IMR-90 (cell line): ENCODE measurements around the gene CYP17A1. TPM values are rescaled to one million over a fixed set of nuclear protein-coding genes. Genes with fewer than 3 reads are reported as not detected.

ENCODE experiments used
- ATAC-seq: fragments of 200-7000 bp; cut with Tn5 transposase; 2 replicates; pipeline ENCODE4 v1.9.1; 2020; ENCODE audit warnings: low read depth, mild to moderate bottlenecking, moderate library complexity
- BruUV-seq: library from RNA; stranded (reverse); fragments of 400-500 nt; replicated peaks from 2 replicates; lab custom pipeline; 2021; lab: Mats Ljungman, UMichigan
- CTCF ChIA-PET: fragments of 300-600 bp; formaldehyde crosslinking; extraction: SDS; loops from one replicate; lab custom pipeline; 2021; ENCODE audit warnings: antibody characterized with exemption; lab: Yijun Ruan, JAX
- POLR2A ChIA-PET: fragments of 300-600 bp; sonication (Branson Sonifier 250); formaldehyde crosslinking; loops from one replicate; lab custom pipeline; 2022; ENCODE audit warnings: antibody characterized with exemption; ENCODE audit not compliant: unreplicated experiment; lab: Charles Lee
- DNase-seq: peaks from one replicate; pipeline ENCODE4 v3.0.0; 2013
- H2AFZ ChIP-seq: replicated peaks from 2 replicates; pipeline ENCODE3; 2013; ENCODE audit warnings: low read length, mild to moderate bottlenecking; ENCODE audit not compliant: poor library complexity
- H2AK5ac ChIP-seq: 2 replicates; pipeline ENCODE4 v1.6.1; 2013; ENCODE audit warnings: low read depth, low read length, inconsistent platforms
- H2AK9ac ChIP-seq: replicated peaks from 2 replicates; pipeline ENCODE3; 2013; ENCODE audit warnings: mild to moderate bottlenecking, low read depth, low read length, moderate library complexity; ENCODE audit not compliant: poor library complexity
- H2BK120ac ChIP-seq: 2 replicates; pipeline ENCODE4 v1.6.1; 2013; ENCODE audit warnings: low read depth, low read length, inconsistent platforms
- H2BK15ac ChIP-seq: 3 replicates; pipeline ENCODE4 v1.6.1; 2013; ENCODE audit warnings: low read depth, low read length, inconsistent platforms
- H2BK20ac ChIP-seq: 2 replicates; pipeline ENCODE4 v1.6.1; 2013; ENCODE audit warnings: low read depth, mild to moderate bottlenecking, inconsistent platforms, low read length, moderate library complexity
- H2BK5ac ChIP-seq: 2 replicates; pipeline ENCODE4 v1.6.1; 2013; ENCODE audit warnings: mild to moderate bottlenecking, low read depth, low read length, inconsistent platforms; ENCODE audit not compliant: poor library complexity, severe bottlenecking
- H3K14ac ChIP-seq: replicated peaks from 2 replicates; pipeline ENCODE4 v1.6.1; 2013; ENCODE audit warnings: low read depth, low read length, inconsistent platforms
- H3K18ac ChIP-seq: 2 replicates; pipeline ENCODE4 v1.6.1; 2013; ENCODE audit warnings: low read depth, low read length, control low read depth
- H3K23ac ChIP-seq: 2 replicates; pipeline ENCODE4 v1.6.1; 2013; ENCODE audit warnings: low read depth, low read length, inconsistent platforms
- H3K27ac ChIP-seq: 2 replicates; pipeline ENCODE4 v1.5.1; 2013; ENCODE audit warnings: mild to moderate bottlenecking, control low read depth, low read length; ENCODE audit not compliant: insufficient read depth
- H3K27me3 ChIP-seq: 2 replicates; pipeline ENCODE4 v1.6.1; 2013; ENCODE audit warnings: low read length; ENCODE audit not compliant: control insufficient read depth, insufficient read depth
- H3K36me3 ChIP-seq: 2 replicates; pipeline ENCODE4 v1.6.1; 2013; ENCODE audit warnings: low read length, mixed read lengths; ENCODE audit not compliant: control insufficient read depth, insufficient read depth
- H3K4ac ChIP-seq: 2 replicates; pipeline ENCODE4 v1.6.1; 2013; ENCODE audit warnings: low read depth, low read length, inconsistent platforms
- H3K4me1 ChIP-seq: 2 replicates; pipeline ENCODE4 v1.6.1; 2013; ENCODE audit warnings: low read length, mixed read lengths; ENCODE audit not compliant: control insufficient read depth, insufficient read depth
- H3K4me2 ChIP-seq: 2 replicates; pipeline ENCODE4 v1.6.1; 2013; ENCODE audit warnings: low read depth, mild to moderate bottlenecking, control low read depth, low read length, moderate library complexity
- H3K4me3 ChIP-seq: 2 replicates; pipeline ENCODE4 v1.5.1; 2013; ENCODE audit warnings: low read depth, mild to moderate bottlenecking, control low read depth, low read length, moderate library complexity; ENCODE audit not compliant: insufficient read depth
- H3K56ac ChIP-seq: 2 replicates; pipeline ENCODE4 v1.6.1; 2013; ENCODE audit warnings: low read length, inconsistent platforms; ENCODE audit not compliant: insufficient read depth; ENCODE audit errors: extremely low read depth
- H3K79me1 ChIP-seq, 2 experiments: 2 replicates each; pipeline ENCODE4 v1.6.1; 2013; ENCODE audit warnings: low read length in 2 of 2, inconsistent platforms in 1 of 2, low read depth in 1 of 2
- H3K9ac ChIP-seq: 2 replicates; pipeline ENCODE4 v1.6.1; 2013; ENCODE audit warnings: low read depth, low read length, control low read depth
- H3K9me1 ChIP-seq: 2 replicates; pipeline ENCODE4 v1.6.1; 2013; ENCODE audit warnings: low read length, inconsistent platforms; ENCODE audit not compliant: insufficient read depth
- H3K9me3 ChIP-seq: 2 replicates; pipeline ENCODE4 v1.6.1; 2013; ENCODE audit warnings: low read length; ENCODE audit not compliant: control insufficient read depth, insufficient read depth
- H4K20me1 ChIP-seq: 2 replicates; pipeline ENCODE4 v1.6.1; 2013; ENCODE audit warnings: low read length, inconsistent platforms; ENCODE audit not compliant: insufficient read depth
- H4K5ac ChIP-seq: 2 replicates; pipeline ENCODE4 v1.6.1; 2013; ENCODE audit warnings: mild to moderate bottlenecking, low read depth, low read length, control low read depth
- H4K8ac ChIP-seq, 2 experiments: 2 replicates each; pipeline ENCODE4 v1.6.1; 2013; ENCODE audit warnings: low read depth in 2 of 2, low read length in 2 of 2, control low read depth in 1 of 2, inconsistent platforms in 1 of 2
- H4K91ac ChIP-seq: 2 replicates; pipeline ENCODE4 v1.6.1; 2013; ENCODE audit warnings: low read depth, low read length, inconsistent platforms; ENCODE audit not compliant: insufficient read depth
- BHLHE40 ChIP-seq: fragments of 150-350 bp; IDR thresholded peaks from 2 replicates; pipeline ENCODE4 v1.6.1; 2016; ENCODE audit warnings: mild to moderate bottlenecking, low read depth, low read length
- CEBPB ChIP-seq: IDR thresholded peaks from 2 replicates; pipeline ENCODE4 v1.6.1; 2012; ENCODE audit warnings: low read depth, low read length, improper control_type of control experiment
- CTCF ChIP-seq: conservative IDR thresholded peaks from 2 replicates; pipeline ENCODE4 v1.5.1; 2012; ENCODE audit warnings: mild to moderate bottlenecking, low read depth, low read length, improper control_type of control experiment
- ELK1 ChIP-seq: fragments of 150-350 bp; IDR thresholded peaks from 2 replicates; pipeline ENCODE4 v1.6.1; 2016; ENCODE audit warnings: low read depth, mild to moderate bottlenecking, low read length, moderate library complexity, borderline replicate concordance
- MAFK ChIP-seq: IDR thresholded peaks from 2 replicates; pipeline ENCODE4 v1.6.1; 2012; ENCODE audit warnings: low read depth, low read length, improper control_type of control experiment
- MXI1 ChIP-seq: IDR thresholded peaks from 2 replicates; pipeline ENCODE4 v1.6.1; 2012; ENCODE audit warnings: low read depth, mild to moderate bottlenecking, low read length, moderate library complexity, borderline replicate concordance
- NFE2L2 ChIP-seq: fragments of 150-350 bp; IDR thresholded peaks from 2 replicates; pipeline ENCODE4 v1.6.1; 2016; ENCODE audit warnings: low read depth, mild to moderate bottlenecking, low read length
- RAD21 ChIP-seq: IDR thresholded peaks from 2 replicates; pipeline ENCODE4 v1.6.1; 2012; ENCODE audit warnings: low read length, improper control_type of control experiment
- SMC3 ChIP-seq: fragments of 150-350 bp; IDR thresholded peaks from 2 replicates; pipeline ENCODE4 v1.6.1; 2016; ENCODE audit warnings: low read depth, mild to moderate bottlenecking, antibody characterized with exemption, low read length, moderate library complexity
- USF2 ChIP-seq: fragments of 150-350 bp; IDR thresholded peaks from 2 replicates; pipeline ENCODE4 v1.6.1; 2017; ENCODE audit warnings: mild to moderate bottlenecking, antibody characterized with exemption, low read length, low read depth
- WGBS, 2 experiments: methylation state at CpG; one replicate each; pipeline versions ENCODE4 v1.1.5 to v1.1.7; 2013; ENCODE audit warnings: missing lambda C conversion rate in 2 of 2; ENCODE audit not compliant: insufficient read length in 1 of 2; ENCODE audit errors: extremely low coverage in 2 of 2; 5-methylcytosine and 5-hydroxymethylcytosine counted together
- dilution Hi-C: fragments of 300-500 bp; cut with HindIII; formaldehyde crosslinking; loops from one replicate; pipeline ENCODE4 v1.14.3; 2018; ENCODE audit warnings: low sequenced_read_pairs; ENCODE audit not compliant: unreplicated experiment
- in situ Hi-C: fragments of 300-500 bp; cut with MboI; formaldehyde crosslinking; loops from 3 replicates; pipeline ENCODE4 v1.14.3; 2019; ENCODE audit warnings: low sequenced_read_pairs, inconsistent platforms, mixed read lengths
- intact Hi-C: fragments of 100-400 bp; cut with micrococcal nuclease; formaldehyde crosslinking; loops from 2 replicates; pipeline ENCODE4 v1.10.0; 2022
- polyA plus RNA-seq, 3 experiments: library from polyadenylated mRNA; depleted of rRNA; stranded (reverse); fragments of >200 nt; gene quantifications; 2 replicates each; pipeline ENCODE4 v1.2.3, GENCODE V29; 2012; ENCODE audit warnings: low replicate concordance in 1 of 3
- total RNA-seq: library from RNA; depleted of rRNA; stranded (reverse); fragments of >200 nt; gene quantifications from 2 replicates; pipeline ENCODE4 v1.2.3, GENCODE V29; 2012

CYP17A1 gene
- total and polyA plus RNA-seq, 2 of the 4 experiments (the other 2 are of a cell fraction) = not detected

DNA sequence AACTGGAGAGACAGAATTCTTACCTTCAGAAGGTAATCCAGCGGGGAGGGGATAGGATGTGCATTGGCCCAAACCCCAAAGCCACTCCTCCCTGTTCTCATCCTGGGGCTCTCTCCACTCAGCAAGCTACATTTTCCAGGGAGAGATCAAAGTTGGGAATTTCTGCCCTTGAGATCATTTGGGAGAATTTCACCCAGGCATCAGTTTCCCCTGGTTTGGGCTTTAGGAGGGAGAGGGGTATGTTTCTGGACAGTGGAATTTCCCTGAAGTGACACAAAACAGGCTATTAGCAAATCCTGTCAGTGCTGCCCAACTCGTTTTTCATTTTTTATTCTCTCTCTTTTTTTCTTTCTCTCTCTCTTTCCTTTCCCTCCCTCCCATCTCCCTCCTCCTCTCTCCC is 35.7 kb downstream of the CYP17A1 start:
- no peak for TF ChIP-seq BHLHE40
- TF ChIP-seq ELK1 = no peak
- TF ChIP-seq USF2 = no peak
- TF ChIP-seq SMC3 = no peak
- TF ChIP-seq MAFK = no peak
- TF ChIP-seq RAD21 = no peak
- no peak for TF ChIP-seq NFE2L2
- no peak for TF ChIP-seq CTCF
- TF ChIP-seq CEBPB = no peak
- no peak for TF ChIP-seq MXI1
- POLR2A ChIA-PET = no interaction called here
- Histone ChIP-seq H3K27ac (no peak overlapping the region), H2BK15ac (no peak overlapping the region), H3K14ac (no peak overlapping the region), H3K36me3 (peaks cover 33% of the 10 kb centered on the region), H2AK5ac (no peak overlapping the region), H2AK9ac (no peak overlapping the region), H3K23ac (no peak overlapping the region), H2BK120ac (no peak overlapping the region), H3K9me3 (no peaks in the 10 kb centered on the region; the same call in 1 of the 2 replicates), H3K79me1 (peaks cover 21 to 34% of the 10 kb centered on the region in 2 experiments), H3K4me2 (no peak overlapping the region), H3K4ac (no peak overlapping the region), H2BK5ac (no peak overlapping the region), H3K56ac (no peak overlapping the region), H3K4me1 (peaks cover 15% of the 10 kb centered on the region), H3K9me1 (peaks cover 18% of the 10 kb centered on the region), H3K18ac (no peak overlapping the region), H3K9ac (no peak overlapping the region), H3K4me3 (no peak overlapping the region), H3K27me3 (no peaks in the 10 kb centered on the region), H4K8ac (no peak overlapping the region), H2AFZ (no peak overlapping the region), H4K91ac (no peak overlapping the region), H4K5ac (no peak overlapping the region), H4K20me1 (peaks cover 27% of the 10 kb centered on the region; the same call in 1 of the 2 replicates), H2BK20ac (no peak overlapping the region)
- CTCF ChIA-PET = no interaction called here
- no TSS peak for BruUV-seq
- ATAC-seq (no peak), DNase-seq (no peak)
- WGBS, 2 experiments = 14% methylated on average over 1 of the region's 2 CpGs; no CpG with 5 or more reads in 1 of the 2 experiments
- intact Hi-C loops = loop anchor here (5.0 kb wide), 1 partner anchor 49 kb away; no protein-coding TSS in a partner anchor
- dilution Hi-C loops = no loop called here
- in situ Hi-C loops = no loop called here
